Liver (tissue), 9 donors: ENCODE data around the gene EML4. TPM values are rescaled to one million over a fixed set of nuclear protein-coding genes. Genes with fewer than 3 reads are reported as not detected.

Source experiments
- DNase-seq: peaks from one replicate; pipeline ENCODE4 v3.0.0-alpha.2; 2017; ENCODE audit warnings: low spot score
- H3K27ac ChIP-seq, 2 donors: one replicate each; pipeline ENCODE4 v1.7.0; 2013; ENCODE audit warnings: inconsistent platforms in 2 of 2, low read length in 2 of 2, control low read depth in 1 of 2, low read depth in 1 of 2, mild to moderate bottlenecking in 1 of 2
- H3K27me3 ChIP-seq, 4 donors: one replicate each; pipeline versions ENCODE4 v1.6.1 to v1.7.0; 2013; ENCODE audit warnings: low read length in 3 of 4, inconsistent platforms in 1 of 4, mild to moderate bottlenecking in 1 of 4, moderate library complexity in 1 of 4; ENCODE audit not compliant: control insufficient read depth in 4 of 4, insufficient read depth in 4 of 4
- H3K36me3 ChIP-seq, 4 donors: one replicate each; pipeline versions ENCODE4 v1.6.1 to v1.7.0; 2013; ENCODE audit warnings: low read length in 3 of 4, mild to moderate bottlenecking in 3 of 4, low read depth in 1 of 4, moderate library complexity in 1 of 4; ENCODE audit not compliant: control insufficient read depth in 4 of 4, insufficient read depth in 3 of 4
- H3K4me1 ChIP-seq, 4 donors: one replicate each; pipeline versions ENCODE4 v1.6.1 to v1.7.0; 2013; ENCODE audit warnings: low read length in 3 of 4, mild to moderate bottlenecking in 3 of 4, moderate library complexity in 1 of 4; ENCODE audit not compliant: control insufficient read depth in 4 of 4, insufficient read depth in 4 of 4
- H3K4me3 ChIP-seq, 3 donors: one replicate each; pipeline versions ENCODE4 v1.6.1 to v1.7.0; 2013; ENCODE audit warnings: low read length in 3 of 3, control low read depth in 1 of 3, low read depth in 1 of 3, mild to moderate bottlenecking in 1 of 3
- H3K9ac ChIP-seq, 2 donors: one replicate each; pipeline ENCODE4 v1.7.0; 2013; ENCODE audit warnings: low read length in 2 of 2, mild to moderate bottlenecking in 2 of 2, moderate library complexity in 2 of 2, control low read depth in 1 of 2, low read depth in 1 of 2
- H3K9me3 ChIP-seq, 4 donors: one replicate each; pipeline versions ENCODE4 v1.6.1 to v1.7.0; 2013; ENCODE audit warnings: low read length in 3 of 4; ENCODE audit not compliant: control insufficient read depth in 4 of 4
- ATF3 ChIP-seq: IDR thresholded peaks from 2 replicates; pipeline ENCODE4 v1.6.1; 2016; ENCODE audit warnings: antibody characterized with exemption
- CTCF ChIP-seq: fragments of 150-350 bp; IDR thresholded peaks from 2 replicates; pipeline ENCODE4 v1.5.1; 2017; ENCODE audit warnings: improper control_type of control experiment, low read depth, low read length; ENCODE audit not compliant: missing input control
- EGR1 ChIP-seq, 2 donors: IDR thresholded peaks; 2 replicates each; pipeline ENCODE4 v1.6.1; 2016 to 2018; ENCODE audit warnings: antibody characterized with exemption in 2 of 2, low read depth in 2 of 2
- FOXA1 ChIP-seq: IDR thresholded peaks from 2 replicates; pipeline ENCODE4 v1.6.1; 2016; ENCODE audit warnings: antibody characterized with exemption
- FOXA2 ChIP-seq: IDR thresholded peaks from 2 replicates; pipeline ENCODE4 v1.6.1; 2016; ENCODE audit warnings: antibody characterized with exemption
- GABPA ChIP-seq, 2 donors: IDR thresholded peaks in 1 of 2; conservative IDR thresholded peaks in 1 of 2; 2 replicates each; pipeline ENCODE4 v1.6.1; 2016; ENCODE audit warnings: antibody characterized with exemption in 2 of 2, mild to moderate bottlenecking in 1 of 2, moderate library complexity in 1 of 2
- HNF4A ChIP-seq, 2 donors: conservative IDR thresholded peaks; 2 replicates each; pipeline ENCODE4 v1.6.1; 2016; ENCODE audit warnings: antibody characterized with exemption in 2 of 2, mild to moderate bottlenecking in 2 of 2
- HNF4G ChIP-seq: IDR thresholded peaks from 2 replicates; pipeline ENCODE4 v1.6.1; 2016; ENCODE audit warnings: antibody characterized with exemption
- JUND ChIP-seq, 2 donors: IDR thresholded peaks; 2 replicates each; pipeline ENCODE4 v1.6.1; 2016; ENCODE audit warnings: antibody characterized with exemption in 2 of 2
- MAX ChIP-seq: IDR thresholded peaks from 2 replicates; pipeline ENCODE4 v1.6.1; 2016; ENCODE audit warnings: antibody characterized with exemption
- NR2F2 ChIP-seq: IDR thresholded peaks from 2 replicates; pipeline ENCODE4 v1.6.1; 2016; ENCODE audit warnings: antibody characterized with exemption
- RAD21 ChIP-seq, 2 donors: IDR thresholded peaks; 2 replicates each; pipeline ENCODE4 v1.6.1; 2016; ENCODE audit warnings: antibody characterized with exemption in 2 of 2, mild to moderate bottlenecking in 2 of 2
- RXRA ChIP-seq, 2 donors: IDR thresholded peaks; 2 replicates each; pipeline ENCODE4 v1.6.1; 2017 to 2018; ENCODE audit warnings: antibody characterized with exemption in 2 of 2, mild to moderate bottlenecking in 1 of 2
- SP1 ChIP-seq: IDR thresholded peaks from 2 replicates; pipeline ENCODE4 v1.6.1; 2018; ENCODE audit warnings: antibody characterized with exemption, mild to moderate bottlenecking
- TAF1 ChIP-seq: conservative IDR thresholded peaks from 2 replicates; pipeline ENCODE4 v1.6.1; 2016; ENCODE audit warnings: antibody characterized with exemption, mild to moderate bottlenecking
- YY1 ChIP-seq: IDR thresholded peaks from 2 replicates; pipeline ENCODE4 v1.6.1; 2016; ENCODE audit warnings: antibody characterized with exemption, mild to moderate bottlenecking
- ZBTB33 ChIP-seq: IDR thresholded peaks from 2 replicates; pipeline ENCODE4 v1.6.1; 2016; ENCODE audit warnings: antibody characterized with exemption
- WGBS: extraction: QIAGEN DNeasy Blood & Tissue Kit; methylation state at CpG from one replicate; pipeline ENCODE4 v1.1.7; 2013; 5-methylcytosine and 5-hydroxymethylcytosine counted together
- polyA plus RNA-seq, 2 donors: library from polyadenylated mRNA; stranded (reverse) in 1 of 2; unstranded in 1 of 2; fragments of 200-250 nt in 1 of 2; fragments of >200 nt in 1 of 2; fragmentation: Nextera tagmentation in 1 of 2; extraction: Ambion mirVana in 1 of 2; gene quantifications; one replicate each; pipeline versions ENCODE4 v1.2.1 to v1.2.3, GENCODE V29; 2013 to 2015
- total RNA-seq, 2 donors: library from RNA; depleted of rRNA; stranded (reverse); fragments of >200 nt; gene quantifications; one replicate each; pipeline ENCODE4 v1.2.3, GENCODE V29; 2014
- TF ChIP-seq, protein P1 (sequence below): IDR thresholded peaks from 2 replicates; pipeline ENCODE4 v1.6.1; 2016; ENCODE audit warnings: antibody characterized with exemption, mild to moderate bottlenecking
- donor health status: healthy.
- donor health status: healthy.
- donor health status: healthy.
- donor health status: healthy.
- donor health status: healthy.

The EML4 gene
- total and polyA plus RNA-seq, 4 donors, result 12.8 to 49.6 (median 34.8) TPM

GRCh38 chr2:42164971-42165370 is 4.2 kb upstream of the EML4 start:
- no peak for DNase-seq
- H3K4me1 ChIP-seq, result peaks cover 0 to 5% (median 3%) of the 10 kb centered on the region in 4 donors
- WGBS, result 29% methylated on average over 1 of the region's 1 CpG

More at GRCh38 chr2:42164971-42165370, 4.2 kb upstream of the EML4 start:
- Histone ChIP-seq H3K9ac (no peak overlapping the region), H3K27me3 (no peaks in the 10 kb centered on the region), H3K36me3 (no peaks in the 10 kb centered on the region), H3K27ac (no peak overlapping the region), H3K4me3 (no peak overlapping the region), H3K9me3 (no peaks in the 10 kb centered on the region)
- no peak for TF ChIP-seq RAD21 (IDR thresholded peaks at IDR 0.05)
- no peak for TF ChIP-seq SP1
- no peak for TF ChIP-seq NR2F2
- no peak for TF ChIP-seq GABPA (IDR thresholded peaks at IDR 0.05 in 1 of 2, conservative IDR thresholded peaks at IDR 0.05 in 1 of 2)
- no peak for TF ChIP-seq ATF3
- TF ChIP-seq, protein P1, sequence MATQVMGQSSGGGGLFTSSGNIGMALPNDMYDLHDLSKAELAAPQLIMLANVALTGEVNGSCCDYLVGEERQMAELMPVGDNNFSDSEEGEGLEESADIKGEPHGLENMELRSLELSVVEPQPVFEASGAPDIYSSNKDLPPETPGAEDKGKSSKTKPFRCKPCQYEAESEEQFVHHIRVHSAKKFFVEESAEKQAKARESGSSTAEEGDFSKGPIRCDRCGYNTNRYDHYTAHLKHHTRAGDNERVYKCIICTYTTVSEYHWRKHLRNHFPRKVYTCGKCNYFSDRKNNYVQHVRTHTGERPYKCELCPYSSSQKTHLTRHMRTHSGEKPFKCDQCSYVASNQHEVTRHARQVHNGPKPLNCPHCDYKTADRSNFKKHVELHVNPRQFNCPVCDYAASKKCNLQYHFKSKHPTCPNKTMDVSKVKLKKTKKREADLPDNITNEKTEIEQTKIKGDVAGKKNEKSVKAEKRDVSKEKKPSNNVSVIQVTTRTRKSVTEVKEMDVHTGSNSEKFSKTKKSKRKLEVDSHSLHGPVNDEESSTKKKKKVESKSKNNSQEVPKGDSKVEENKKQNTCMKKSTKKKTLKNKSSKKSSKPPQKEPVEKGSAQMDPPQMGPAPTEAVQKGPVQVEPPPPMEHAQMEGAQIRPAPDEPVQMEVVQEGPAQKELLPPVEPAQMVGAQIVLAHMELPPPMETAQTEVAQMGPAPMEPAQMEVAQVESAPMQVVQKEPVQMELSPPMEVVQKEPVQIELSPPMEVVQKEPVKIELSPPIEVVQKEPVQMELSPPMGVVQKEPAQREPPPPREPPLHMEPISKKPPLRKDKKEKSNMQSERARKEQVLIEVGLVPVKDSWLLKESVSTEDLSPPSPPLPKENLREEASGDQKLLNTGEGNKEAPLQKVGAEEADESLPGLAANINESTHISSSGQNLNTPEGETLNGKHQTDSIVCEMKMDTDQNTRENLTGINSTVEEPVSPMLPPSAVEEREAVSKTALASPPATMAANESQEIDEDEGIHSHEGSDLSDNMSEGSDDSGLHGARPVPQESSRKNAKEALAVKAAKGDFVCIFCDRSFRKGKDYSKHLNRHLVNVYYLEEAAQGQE, result no peak
- no peak for TF ChIP-seq FOXA1
- no peak for TF ChIP-seq FOXA2
- no peak for TF ChIP-seq CTCF
- TF ChIP-seq MAX, result no peak
- no peak for TF ChIP-seq JUND (IDR thresholded peaks at IDR 0.05)
- TF ChIP-seq RXRA (IDR thresholded peaks at IDR 0.05), result no peak
- no peak for TF ChIP-seq YY1
- TF ChIP-seq HNF4A (conservative IDR thresholded peaks at IDR 0.05), result no peak
- TF ChIP-seq HNF4G, result no peak
- TF ChIP-seq EGR1 (IDR thresholded peaks at IDR 0.05; ENCODE audit: low read depth in 2 of 2), result no peak
- TF ChIP-seq TAF1, result no peak
- no peak for TF ChIP-seq ZBTB33
